ENCODE measurements around the gene UPF2. TPM values are rescaled to one million over a fixed set of nuclear protein-coding genes. Genes with fewer than 3 reads are reported as not detected.

Gene UPF2
- total RNA-seq, 1 donor, result 18.3 TPM

GRCh38 chr10:11927746-11928145, 114.9 kb downstream of the UPF2 start:
- TF ChIP-seq CTCF (IDR thresholded peaks at IDR 0.05; ENCODE audit: insufficient read depth, low read length), result no peak
- DNase-seq (ENCODE audit: low read depth), result no peak
- H3K4me3 ChIP-seq (ENCODE audit: low read depth, low read length), result no peak overlapping the region

- no peak overlapping the region for H3K4me3 ChIP-seq (ENCODE audit: low read depth, low read length)
- no peak for TF ChIP-seq CTCF (IDR thresholded peaks at IDR 0.05; ENCODE audit: insufficient read depth, low read length)
- no peak for DNase-seq (ENCODE audit: low read depth)
Measured at GRCh38 chr10:11921800-11922392, 120.7 kb downstream of the UPF2 start.

- no peak for TF ChIP-seq CTCF (IDR thresholded peaks at IDR 0.05; ENCODE audit: insufficient read depth, low read length)
- no peak overlapping the region for H3K4me3 ChIP-seq (ENCODE audit: low read depth, low read length)
- no peak for DNase-seq (ENCODE audit: low read depth)
Measured at GRCh38 chr10:11919271-11919670, 123.3 kb downstream of the UPF2 start.

- no peak for TF ChIP-seq CTCF (IDR thresholded peaks at IDR 0.05; ENCODE audit: insufficient read depth, low read length)
- no peak for DNase-seq (ENCODE audit: low read depth)
- no peak overlapping the region for H3K4me3 ChIP-seq (ENCODE audit: low read depth, low read length)
Measured at GRCh38 chr10:11918384-11918783, 124.2 kb downstream of the UPF2 start.

GRCh38 chr10:11913079-11913641, 129.4 kb downstream of the UPF2 start:
- TF ChIP-seq CTCF (IDR thresholded peaks at IDR 0.05; ENCODE audit: insufficient read depth, low read length), result no peak
- DNase-seq (ENCODE audit: low read depth), result no peak

GRCh38 chr10:11910102-11910501, 132.5 kb downstream of the UPF2 start:
- DNase-seq (ENCODE audit: low read depth), result no peak
- TF ChIP-seq CTCF (IDR thresholded peaks at IDR 0.05; ENCODE audit: insufficient read depth, low read length), result no peak
- H3K4me3 ChIP-seq (ENCODE audit: low read depth, low read length), result no peak overlapping the region

More at GRCh38 chr10:11913079-11913641, 129.4 kb downstream of the UPF2 start:
- no peak overlapping the region for H3K4me3 ChIP-seq (ENCODE audit: low read depth, low read length)

GRCh38 chr10:11909618-11910017, 133.0 kb downstream of the UPF2 start:
- no peak for TF ChIP-seq CTCF (IDR thresholded peaks at IDR 0.05; ENCODE audit: insufficient read depth, low read length)
- DNase-seq (ENCODE audit: low read depth), result no peak
- H3K4me3 ChIP-seq (ENCODE audit: low read depth, low read length), result no peak overlapping the region

Measured in fibroblast of the aortic adventitia (primary cell).